Bronchial epithelial cell (primary cell): Measurements from ENCODE around the gene CHRNA4. TPM values are rescaled to one million over a fixed set of nuclear protein-coding genes. Genes with fewer than 3 reads are reported as not detected.

Experiments used
- DNase-seq: peaks from one replicate; pipeline ENCODE4 v3.0.0-alpha.2; 2010; ENCODE audit warnings: low read depth
- FAIRE-seq: peaks from 2 replicates; lab custom pipeline; 2011; peaks lifted over from hg19 to GRCh38; lab: Jason Lieb, UNC
- H3K27me3 ChIP-seq: 2 replicates; pipeline ENCODE4 v1.5.1; 2011; ENCODE audit warnings: low read length; ENCODE audit not compliant: control insufficient read depth, insufficient read depth
- H3K36me3 ChIP-seq: 2 replicates; pipeline ENCODE4 v1.5.1; 2011; ENCODE audit warnings: low read length; ENCODE audit not compliant: control insufficient read depth, insufficient read depth
- H3K4me3 ChIP-seq: 2 replicates; pipeline ENCODE4 v1.5.1; 2011; ENCODE audit warnings: mild to moderate bottlenecking, low read depth, low read length, control low read depth
- CTCF ChIP-seq: IDR thresholded peaks from 2 replicates; pipeline ENCODE4 v1.5.1; 2011; ENCODE audit warnings: mild to moderate bottlenecking, moderate library complexity, low read length, control low read depth, inconsistent platforms; ENCODE audit not compliant: insufficient read depth, severe bottlenecking
- total RNA-seq: library from RNA; depleted of rRNA; stranded (reverse); fragments of >200 nt; gene quantifications from 2 replicates; pipeline ENCODE4 v1.2.1, GENCODE V29; 2014

CHRNA4 gene
- total RNA-seq, 1 donor from 2014 or later, result not detected

DNA sequence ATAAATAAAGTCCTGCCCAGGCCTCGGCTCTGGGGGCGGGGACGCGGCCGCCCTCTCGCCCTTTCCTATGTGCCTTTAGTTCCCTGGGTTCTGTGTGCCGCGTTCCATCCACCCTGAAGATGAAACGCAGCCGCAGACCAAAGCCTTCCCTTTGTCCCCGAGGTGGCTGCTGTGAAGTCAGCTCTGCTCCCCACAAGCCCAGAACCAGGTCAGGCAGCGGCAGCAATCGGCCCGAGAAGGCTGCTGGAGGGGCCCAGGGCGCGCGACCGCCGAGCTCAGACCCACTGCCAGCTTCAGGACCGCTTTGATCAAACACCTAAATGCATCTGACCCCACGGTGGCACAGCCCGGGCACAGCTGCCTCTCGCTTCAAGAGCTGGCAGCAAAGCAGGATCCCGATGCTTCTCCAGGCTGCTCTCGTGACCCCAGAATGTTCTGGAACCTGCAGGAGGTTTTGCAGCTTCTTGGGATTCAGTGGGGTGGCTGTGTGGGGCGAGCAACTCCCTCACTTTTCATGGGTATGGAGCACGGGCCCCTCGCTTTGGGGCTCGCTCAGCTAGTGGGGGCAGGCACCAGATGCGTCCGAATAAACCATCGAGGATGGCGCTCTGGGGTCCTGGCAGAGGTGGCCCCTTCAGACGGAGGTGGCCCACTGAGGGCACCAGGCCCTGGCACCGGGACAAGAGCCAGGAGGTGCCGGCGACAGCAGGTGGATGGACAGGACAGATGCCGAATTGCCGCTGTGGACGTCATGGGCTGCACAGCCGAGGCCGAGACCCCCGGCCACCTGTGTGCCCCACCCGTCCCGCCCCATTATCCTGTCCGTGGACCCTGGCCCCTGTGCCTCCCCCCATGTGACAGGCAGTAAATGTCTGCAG lies 13.0 kb downstream of the CHRNA4 start:
- Histone ChIP-seq H3K36me3 (no peaks in the 10 kb centered on the region), H3K4me3 (no peak overlapping the region), H3K27me3 (no peaks in the 10 kb centered on the region)
- no peak for FAIRE-seq
- DNase-seq, result no peak
- TF ChIP-seq CTCF, result no peak

DNA sequence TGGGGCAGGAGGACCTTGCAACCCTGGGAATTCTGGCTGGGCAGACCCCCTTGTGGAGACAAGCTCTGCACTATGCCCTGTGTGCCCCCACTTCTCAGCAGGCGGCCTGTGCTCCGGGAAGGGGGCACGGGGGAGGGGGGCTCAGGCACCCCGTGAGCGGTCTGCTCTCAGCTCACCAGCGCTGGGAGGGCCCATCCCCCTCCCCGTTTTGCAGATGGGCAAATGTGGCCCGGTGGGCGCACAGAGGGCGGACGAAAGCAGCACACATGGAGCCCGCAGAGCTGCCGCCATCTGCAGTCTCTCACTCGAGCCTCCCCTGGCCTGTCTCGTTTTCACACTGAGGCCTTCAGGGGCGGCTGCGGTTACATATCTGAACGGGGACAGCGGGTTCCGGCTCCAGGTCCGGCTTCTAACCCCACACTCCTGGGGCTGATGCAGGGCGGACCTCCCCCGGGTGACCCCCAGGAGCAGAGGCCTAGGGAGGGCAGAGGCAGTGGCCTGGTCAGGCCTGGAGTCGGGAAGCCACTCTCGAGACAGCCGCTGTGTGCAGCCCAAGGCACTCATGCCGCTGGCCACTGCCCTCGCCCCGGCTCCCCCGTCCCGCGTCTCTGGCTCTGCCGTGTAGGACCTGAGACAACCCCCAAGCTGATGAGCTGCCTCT lies 13.9 kb downstream of the CHRNA4 start:
- TF ChIP-seq CTCF, result no peak
- FAIRE-seq (no peak), DNase-seq (no peak)
- Histone ChIP-seq H3K36me3 (no peaks in the 10 kb centered on the region), H3K4me3 (no peak overlapping the region), H3K27me3 (no peaks in the 10 kb centered on the region)

DNA sequence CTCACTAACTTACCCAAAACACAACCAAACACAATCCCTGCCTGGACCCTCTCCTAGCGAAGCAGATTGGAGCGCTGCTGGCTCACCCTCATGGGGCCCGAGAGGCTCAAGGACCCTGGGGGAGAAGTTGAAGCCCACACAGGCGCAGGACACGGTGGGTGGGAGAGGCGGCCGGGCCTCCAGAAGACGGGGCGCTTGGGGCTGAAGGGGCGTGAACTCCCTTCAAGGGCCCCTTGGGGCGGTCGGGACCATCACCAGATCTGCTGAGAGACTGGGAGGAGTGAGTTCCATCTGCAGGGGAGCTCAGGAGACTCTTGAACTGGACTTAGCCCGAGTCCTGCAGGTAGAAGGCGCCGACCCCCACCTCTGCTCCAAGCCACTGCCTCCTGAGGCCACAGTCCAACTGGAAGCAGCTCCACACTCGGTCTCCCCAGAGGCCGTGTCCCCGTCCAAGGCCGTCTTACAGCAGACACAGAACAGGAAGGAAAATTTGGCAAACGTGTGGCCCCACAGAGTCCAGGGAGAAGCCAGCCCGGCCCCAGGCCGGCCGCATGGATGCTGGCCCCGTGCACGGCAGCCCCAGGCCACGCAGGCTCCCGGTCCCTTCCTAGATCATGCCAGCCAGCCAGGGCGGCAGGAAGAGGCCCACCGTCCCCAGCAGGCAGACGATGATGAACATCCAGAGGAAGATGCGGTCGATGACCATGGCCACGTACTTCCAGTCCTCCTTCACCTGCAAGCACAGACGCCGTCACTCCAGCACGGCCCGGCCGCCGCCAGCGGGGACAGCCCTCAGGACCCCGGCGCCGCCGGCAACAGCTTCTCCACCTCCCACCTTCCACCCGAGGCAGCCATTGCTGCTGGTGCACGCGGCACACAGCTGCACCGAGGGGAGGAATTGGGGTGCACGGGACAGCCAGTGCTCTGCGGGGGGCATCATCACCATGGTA lies 14.7 kb downstream of the CHRNA4 start:
- H3K27me3 ChIP-seq, result no peaks in the 10 kb centered on the region
- DNase-seq (no peak), FAIRE-seq (no peak)
- TF ChIP-seq CTCF, result no peak
- H3K4me3 ChIP-seq, result no peak overlapping the region
- H3K36me3 ChIP-seq, result no peaks in the 10 kb centered on the region

- DNase-seq (no peak), FAIRE-seq (no peak)
- no peaks in the 10 kb centered on the region for H3K27me3 ChIP-seq
- H3K4me3 ChIP-seq, result no peak overlapping the region
- TF ChIP-seq CTCF, result no peak
- H3K36me3 ChIP-seq, result no peaks in the 10 kb centered on the region
Measured at GRCh38 chr20:63345328-63346100, 15.6 kb downstream of the CHRNA4 start.
